ENCODE results near the gene RNF213.
A peak's percentile ranks its signal among the peaks of the same experiment; 100 is the strongest.

RNF213 gene

DNA sequence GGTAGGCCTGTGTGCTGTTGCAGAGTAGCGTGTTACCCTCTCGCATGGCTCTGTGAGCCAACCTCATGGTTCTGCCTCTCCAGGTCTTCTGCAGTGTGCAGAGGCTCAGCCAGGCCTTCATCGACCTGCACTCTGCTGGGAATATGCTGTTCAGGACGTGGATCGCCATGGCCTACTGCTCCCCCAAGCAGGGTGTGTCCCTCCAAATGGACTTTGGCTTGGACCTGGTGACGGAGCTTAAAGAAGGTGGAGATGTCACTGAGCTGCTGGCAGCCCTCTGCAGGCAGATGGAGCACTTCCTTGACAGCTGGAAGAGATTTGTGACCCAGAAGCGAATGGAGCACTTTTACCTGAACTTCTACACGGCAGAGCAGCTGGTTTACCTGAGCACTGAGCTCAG lies 78.5 kb downstream of the RNF213 start:
- H3K4me1 Mint-ChIP-seq (ENCODE audit: low read depth in 2 of 2): peaks cover 4 to 7% of the 10 kb centered on the region in 2 donors
- no peak overlapping the region for H3K27ac Mint-ChIP-seq
- H3K27me3 Mint-ChIP-seq: no peaks in the 10 kb centered on the region
- H3K9me3 Mint-ChIP-seq: no peaks in the 10 kb centered on the region
- H3K36me3 Mint-ChIP-seq (ENCODE audit: insufficient read depth): peaks cover 97% of the 10 kb centered on the region
- ATAC-seq (replicated peaks) (no peak), DNase-seq (no peak)
- no peak overlapping the region for H3K4me3 Mint-ChIP-seq

- H3K4me1 Mint-ChIP-seq (ENCODE audit: low read depth in 2 of 2): peaks cover 4 to 7% of the 10 kb centered on the region in 2 donors
- no peaks in the 10 kb centered on the region for H3K9me3 Mint-ChIP-seq
- ATAC-seq (replicated peaks): no peak
- no peaks in the 10 kb centered on the region for H3K27me3 Mint-ChIP-seq
- H3K4me3 Mint-ChIP-seq: no peak overlapping the region
- H3K27ac Mint-ChIP-seq: no peak overlapping the region
- no peak for DNase-seq
- peaks cover 97% of the 10 kb centered on the region for H3K36me3 Mint-ChIP-seq (ENCODE audit: insufficient read depth)
These were observed 79.2 kb downstream of the RNF213 start for GRCh38 chr17:80339731-80340456.

GRCh38 chr17:80345321-80345720 lies 84.7 kb downstream of the RNF213 start:
- Mint-ChIP-seq H3K36me3 (ENCODE audit: insufficient read depth) (peaks cover 97% of the 10 kb centered on the region), H3K27ac (no peak overlapping the region)

DNA sequence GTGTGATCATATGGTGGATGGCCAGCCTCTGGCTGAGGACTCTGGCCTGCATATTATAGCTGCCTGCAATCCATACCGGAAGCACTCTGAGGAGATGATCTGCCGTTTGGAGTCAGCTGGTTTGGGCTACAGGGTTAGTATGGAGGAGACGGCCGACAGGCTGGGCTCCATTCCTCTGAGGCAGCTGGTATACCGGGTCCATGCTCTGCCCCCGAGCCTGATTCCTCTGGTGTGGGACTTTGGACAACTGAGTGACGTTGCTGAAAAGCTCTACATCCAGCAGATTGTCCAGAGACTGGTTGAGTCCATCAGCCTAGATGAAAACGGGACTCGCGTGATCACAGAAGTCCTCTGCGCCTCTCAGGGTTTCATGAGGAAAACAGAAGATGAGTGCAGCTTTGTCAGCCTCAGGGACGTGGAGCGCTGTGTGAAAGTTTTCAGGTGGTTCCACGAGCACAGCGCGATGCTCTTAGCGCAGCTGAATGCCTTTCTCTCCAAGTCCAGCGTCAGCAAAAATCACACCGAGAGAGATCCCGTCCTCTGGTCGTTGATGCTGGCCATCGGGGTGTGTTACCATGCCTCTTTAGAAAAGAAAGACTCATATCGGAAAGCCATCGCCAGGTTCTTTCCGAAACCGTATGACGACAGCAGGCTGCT lies 85.3 kb downstream of the RNF213 start:
- H3K27ac Mint-ChIP-seq: no peak overlapping the region
- H3K9me3 Mint-ChIP-seq: no peaks in the 10 kb centered on the region
- no peaks in the 10 kb centered on the region for H3K27me3 Mint-ChIP-seq
- peaks cover 5 to 8% of the 10 kb centered on the region in 2 donors for H3K4me1 Mint-ChIP-seq (ENCODE audit: low read depth in 2 of 2)
- peaks cover 97% of the 10 kb centered on the region for H3K36me3 Mint-ChIP-seq (ENCODE audit: insufficient read depth)
- no peak overlapping the region for H3K4me3 Mint-ChIP-seq
- ATAC-seq (replicated peaks) (no peak), DNase-seq (no peak)

More at GRCh38 chr17:80345321-80345720, 84.7 kb downstream of the RNF213 start:
- no peak for DNase-seq
- H3K4me3 Mint-ChIP-seq: no peak overlapping the region
- no peaks in the 10 kb centered on the region for H3K27me3 Mint-ChIP-seq
- H3K4me1 Mint-ChIP-seq (ENCODE audit: low read depth in 2 of 2): peaks cover 5 to 8% of the 10 kb centered on the region in 2 donors
- no peaks in the 10 kb centered on the region for H3K9me3 Mint-ChIP-seq
- no peak for ATAC-seq (replicated peaks)

DNA sequence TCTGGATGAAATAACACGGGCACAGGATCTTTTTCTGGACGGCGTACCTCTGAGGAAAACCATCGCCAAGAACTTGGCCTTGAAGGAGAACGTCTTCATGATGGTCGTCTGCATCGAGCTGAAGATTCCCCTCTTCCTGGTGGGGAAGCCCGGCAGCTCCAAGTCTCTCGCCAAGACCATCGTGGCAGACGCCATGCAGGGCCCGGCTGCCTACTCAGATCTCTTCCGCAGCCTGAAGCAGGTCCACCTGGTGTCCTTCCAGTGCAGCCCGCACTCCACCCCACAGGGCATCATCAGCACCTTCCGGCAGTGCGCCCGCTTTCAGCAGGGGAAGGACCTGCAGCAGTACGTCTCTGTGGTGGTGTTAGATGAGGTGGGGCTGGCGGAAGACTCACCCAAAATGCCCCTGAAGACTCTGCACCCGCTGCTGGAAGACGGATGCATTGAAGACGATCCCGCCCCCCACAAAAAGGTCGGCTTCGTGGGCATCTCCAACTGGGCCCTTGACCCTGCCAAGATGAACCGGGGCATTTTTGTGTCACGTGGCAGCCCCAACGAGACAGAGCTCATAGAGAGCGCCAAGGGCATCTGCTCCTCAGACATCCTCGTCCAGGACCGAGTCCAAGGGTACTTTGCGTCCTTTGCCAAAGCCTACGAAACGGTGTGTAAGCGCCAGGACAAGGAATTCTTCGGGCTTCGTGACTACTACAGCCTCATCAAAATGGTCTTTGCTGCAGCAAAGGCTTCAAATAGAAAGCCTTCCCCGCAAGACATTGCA lies 86.0 kb downstream of the RNF213 start:
- Mint-ChIP-seq H3K4me1 (ENCODE audit: low read depth in 2 of 2) (peaks cover 5% of the 10 kb centered on the region in 2 donors), H3K27me3 (no peaks in the 10 kb centered on the region), H3K9me3 (no peaks in the 10 kb centered on the region), H3K4me3 (no peak overlapping the region), H3K36me3 (ENCODE audit: insufficient read depth) (peaks cover 97% of the 10 kb centered on the region), H3K27ac (no peak overlapping the region)
- no peak for ATAC-seq (replicated peaks)
- no peak for DNase-seq

GRCh38 chr17:80347536-80347935 lies 86.9 kb downstream of the RNF213 start:
- H3K36me3 Mint-ChIP-seq (ENCODE audit: insufficient read depth): peaks cover 99% of the 10 kb centered on the region
- DNase-seq (no peak), ATAC-seq (replicated peaks) (no peak)
- no peak overlapping the region for H3K4me3 Mint-ChIP-seq
- no peaks in the 10 kb centered on the region for H3K9me3 Mint-ChIP-seq
- H3K4me1 Mint-ChIP-seq (ENCODE audit: low read depth in 2 of 2): peaks cover 5% of the 10 kb centered on the region in 2 donors
- no peaks in the 10 kb centered on the region for H3K27me3 Mint-ChIP-seq
- H3K27ac Mint-ChIP-seq: peak overlapping the region in 1 of 2 donors; percentile 59

- H3K27ac Mint-ChIP-seq: peak overlapping the region in 1 of 2 donors; percentile 59
- DNase-seq (no peak), ATAC-seq (replicated peaks) (no peak)
- H3K4me1 Mint-ChIP-seq (ENCODE audit: low read depth in 2 of 2): peaks cover 5% of the 10 kb centered on the region in 2 donors
- H3K36me3 Mint-ChIP-seq (ENCODE audit: insufficient read depth): peaks cover 100% of the 10 kb centered on the region
- H3K27me3 Mint-ChIP-seq: no peaks in the 10 kb centered on the region
- no peak overlapping the region for H3K4me3 Mint-ChIP-seq
- no peaks in the 10 kb centered on the region for H3K9me3 Mint-ChIP-seq
These were observed 87.3 kb downstream of the RNF213 start for GRCh38 chr17:80347948-80348351.

GRCh38 chr17:80348551-80349150 lies 88.0 kb downstream of the RNF213 start:
- no peaks in the 10 kb centered on the region for H3K9me3 Mint-ChIP-seq
- H3K27me3 Mint-ChIP-seq: no peaks in the 10 kb centered on the region
- H3K4me3 Mint-ChIP-seq: no peak overlapping the region
- ATAC-seq (replicated peaks) (no peak), DNase-seq (no peak)
- H3K4me1 Mint-ChIP-seq (ENCODE audit: low read depth in 2 of 2): peaks cover 5% of the 10 kb centered on the region in 2 donors
- H3K27ac Mint-ChIP-seq: peak overlapping the region; percentile 47 to 51
- peaks cover 100% of the 10 kb centered on the region for H3K36me3 Mint-ChIP-seq (ENCODE audit: insufficient read depth)

- Mint-ChIP-seq H3K27ac (peak overlapping the region; percentile 47 to 51), H3K27me3 (no peaks in the 10 kb centered on the region), H3K9me3 (no peaks in the 10 kb centered on the region), H3K4me1 (ENCODE audit: low read depth in 2 of 2) (peaks cover 5% of the 10 kb centered on the region in 2 donors), H3K36me3 (ENCODE audit: insufficient read depth) (peaks cover 100% of the 10 kb centered on the region), H3K4me3 (no peak overlapping the region)
- ATAC-seq (replicated peaks): no peak
- DNase-seq: no peak
These were observed 88.5 kb downstream of the RNF213 start for GRCh38 chr17:80349151-80349651.

GRCh38 chr17:80349751-80350150 lies 89.1 kb downstream of the RNF213 start:
- peaks cover 100% of the 10 kb centered on the region for H3K36me3 Mint-ChIP-seq (ENCODE audit: insufficient read depth)
- DNase-seq (no peak), ATAC-seq (replicated peaks) (no peak)
- H3K9me3 Mint-ChIP-seq: no peaks in the 10 kb centered on the region
- no peak overlapping the region for H3K27ac Mint-ChIP-seq
- H3K4me3 Mint-ChIP-seq: no peak overlapping the region
- H3K27me3 Mint-ChIP-seq: no peaks in the 10 kb centered on the region
- H3K4me1 Mint-ChIP-seq (ENCODE audit: low read depth in 2 of 2): peaks cover 5% of the 10 kb centered on the region in 2 donors

DNA sequence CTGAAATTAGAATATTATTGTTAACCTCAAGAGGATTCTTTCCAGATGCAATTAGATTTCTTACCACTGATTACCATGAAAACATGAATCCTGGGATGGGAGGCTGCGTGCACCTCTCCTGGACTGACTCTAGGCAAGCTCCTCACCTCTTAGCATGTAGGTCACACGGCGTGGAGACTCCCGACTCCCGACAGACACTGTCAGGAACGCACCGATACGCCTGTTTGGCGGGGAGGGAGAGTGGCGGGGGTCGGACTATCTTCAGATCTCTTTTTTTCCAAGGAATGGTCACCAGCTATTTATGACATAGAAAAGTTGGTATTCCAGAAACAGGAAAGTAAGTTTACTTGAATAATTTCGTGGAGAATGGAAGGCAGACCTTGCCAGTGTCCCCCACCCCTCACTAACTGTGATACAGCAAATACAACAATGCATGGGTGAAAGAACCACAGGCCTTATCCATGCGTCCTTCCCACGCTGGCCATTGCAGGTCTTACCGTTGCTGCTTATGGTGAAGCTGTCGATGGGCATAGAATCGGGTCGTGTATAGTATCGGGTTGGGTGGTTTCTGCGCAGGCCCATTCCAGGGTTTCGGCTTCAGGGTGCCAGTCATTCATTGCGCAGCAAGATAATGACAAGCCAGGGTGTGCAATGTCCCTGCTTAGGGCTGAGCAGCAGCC lies 91.7 kb downstream of the RNF213 start:
- Mint-ChIP-seq H3K27me3 (no peaks in the 10 kb centered on the region), H3K9me3 (no peaks in the 10 kb centered on the region), H3K27ac (no peak overlapping the region), H3K4me3 (no peak overlapping the region), H3K36me3 (ENCODE audit: insufficient read depth) (peaks cover 100% of the 10 kb centered on the region), H3K4me1 (ENCODE audit: low read depth in 2 of 2) (peaks cover 5% of the 10 kb centered on the region in 2 donors)
- no peak for ATAC-seq (replicated peaks)
- no peak for DNase-seq

GRCh38 chr17:80352991-80353665 lies 92.5 kb downstream of the RNF213 start:
- Mint-ChIP-seq H3K9me3 (no peaks in the 10 kb centered on the region), H3K4me1 (ENCODE audit: low read depth in 2 of 2) (peaks cover 5% of the 10 kb centered on the region in 2 donors), H3K27ac (peak overlapping the region; percentile 16 to 83), H3K36me3 (ENCODE audit: insufficient read depth) (peaks cover 100% of the 10 kb centered on the region), H3K4me3 (peak overlapping the region in 1 of 2 donors; percentile 23), H3K27me3 (no peaks in the 10 kb centered on the region)
- no peak for DNase-seq
- no peak for ATAC-seq (replicated peaks)

Measured in effector memory CD8-positive, alpha-beta T cell (primary cell).